GM18873 (cell line): ENCODE data around the gene EQTN.
A peak's percentile ranks its signal among the peaks of the same experiment; 100 is the strongest.

Experiments
- ATAC-seq: cut with Tn5 transposase; IDR thresholded peaks from one replicate; pipeline ENCODE4 v1.9.1; 2021; ENCODE audit warnings: mild to moderate bottlenecking, moderate library complexity, moderate number of reproducible peaks; ENCODE audit not compliant: unreplicated experiment, low FRiP score

Gene EQTN

DNA sequence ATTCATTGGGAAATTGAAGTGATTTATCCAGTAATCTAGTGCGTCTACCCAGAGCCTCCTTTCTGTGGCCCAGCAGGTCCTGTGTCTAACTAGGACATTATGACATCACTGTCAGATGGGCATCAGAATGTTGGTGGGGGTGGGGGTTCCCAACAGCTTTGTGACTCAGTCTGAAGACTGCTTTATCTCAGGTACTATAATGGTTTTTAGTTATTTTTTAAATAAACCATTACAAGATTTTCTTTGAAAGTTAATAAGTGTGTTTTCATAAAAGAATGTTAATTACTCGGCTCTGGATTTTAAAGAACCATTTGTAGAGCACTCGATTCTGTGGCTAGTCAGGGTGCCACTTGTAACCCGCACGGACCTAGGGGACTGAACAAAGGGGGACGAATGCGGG, at the start of gene EQTN:
TSS of gene EQTN (minus strand) at position 101 of the 400 bp plus-strand sequence. CDS start at position 6, 95 bp downstream.
- ATAC-seq: no peak

DNA sequence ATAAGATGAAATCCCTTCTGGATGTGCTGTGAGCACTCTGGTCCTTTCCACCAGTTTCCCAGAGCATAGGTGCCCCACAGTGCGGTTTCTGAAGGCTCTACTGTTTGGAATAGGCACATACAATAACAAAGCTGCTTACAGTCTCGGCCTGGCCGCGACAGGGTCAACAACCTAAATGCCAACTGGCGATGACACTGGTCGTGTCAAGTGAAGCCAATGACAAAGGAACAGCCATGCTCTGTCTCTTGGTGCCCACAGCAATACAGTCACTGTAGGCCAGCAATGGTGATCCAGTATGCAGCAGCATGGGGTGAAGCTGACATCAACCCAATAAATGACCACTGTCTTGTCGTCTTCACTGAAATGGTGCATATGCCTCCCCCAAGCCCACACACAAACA, 47.8 kb upstream of the EQTN start:
- ATAC-seq: no peak

DNA sequence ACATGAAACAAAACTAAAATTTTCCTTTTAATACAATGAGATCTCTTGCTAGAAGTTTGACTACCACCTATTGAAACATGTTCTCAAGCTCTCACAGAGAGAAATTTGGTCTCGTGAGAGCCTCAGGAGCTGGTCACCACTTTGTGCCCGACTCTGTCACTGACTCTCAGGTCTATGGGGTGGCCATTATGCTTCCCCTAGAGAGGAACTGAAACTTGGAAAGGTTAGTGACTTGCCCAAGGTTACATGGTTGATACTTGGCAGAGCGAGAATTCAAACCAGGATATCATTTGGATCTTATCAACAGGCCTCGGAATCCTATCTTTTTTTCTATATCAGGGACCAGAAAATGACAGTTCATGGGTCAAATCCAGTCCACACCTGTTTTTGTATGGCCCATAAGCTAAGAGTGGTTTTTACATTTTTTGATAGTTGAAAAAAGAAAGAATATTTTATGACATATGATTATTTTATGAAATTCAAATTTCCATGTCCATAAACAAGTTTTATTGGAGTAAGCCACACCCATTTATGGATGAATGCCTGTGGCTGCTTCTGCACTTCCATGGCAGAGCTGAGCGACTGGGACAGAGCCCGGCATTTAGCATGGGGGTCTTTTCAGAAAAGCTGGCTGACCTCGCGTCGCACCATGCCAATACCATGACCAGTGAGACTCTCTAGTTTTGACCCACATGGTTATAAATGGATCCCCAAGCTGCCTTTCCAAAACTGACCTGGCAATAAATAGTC, 44.8 kb upstream of the EQTN start:
- ATAC-seq: no peak

DNA sequence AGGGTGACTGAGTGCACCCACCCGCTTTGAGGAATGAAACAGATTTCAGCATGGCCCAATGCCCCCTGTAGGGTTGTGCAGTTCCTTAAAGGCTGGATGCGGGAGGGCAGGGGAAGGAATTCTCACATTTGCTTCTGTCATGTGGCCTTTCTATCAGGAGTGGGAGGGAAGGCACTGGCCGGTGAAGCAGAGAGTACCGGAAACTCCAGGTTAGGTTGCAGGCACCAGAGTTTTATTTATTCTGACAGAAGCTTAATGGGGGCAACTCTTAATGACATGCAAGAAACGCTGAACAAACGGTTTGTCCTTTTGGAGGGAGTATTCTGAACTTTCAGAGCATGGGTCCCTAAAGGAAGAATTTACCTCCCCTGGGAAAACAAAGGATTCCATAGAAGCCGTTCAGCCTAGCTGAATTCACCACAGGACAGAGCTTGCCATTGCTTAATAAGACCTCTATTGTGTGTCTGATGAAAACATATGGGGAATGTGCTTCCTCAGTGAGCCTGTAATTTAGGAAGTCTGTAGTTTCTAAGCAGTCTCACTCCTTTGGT, 44.1 kb upstream of the EQTN start:
- ATAC-seq: no peak

DNA sequence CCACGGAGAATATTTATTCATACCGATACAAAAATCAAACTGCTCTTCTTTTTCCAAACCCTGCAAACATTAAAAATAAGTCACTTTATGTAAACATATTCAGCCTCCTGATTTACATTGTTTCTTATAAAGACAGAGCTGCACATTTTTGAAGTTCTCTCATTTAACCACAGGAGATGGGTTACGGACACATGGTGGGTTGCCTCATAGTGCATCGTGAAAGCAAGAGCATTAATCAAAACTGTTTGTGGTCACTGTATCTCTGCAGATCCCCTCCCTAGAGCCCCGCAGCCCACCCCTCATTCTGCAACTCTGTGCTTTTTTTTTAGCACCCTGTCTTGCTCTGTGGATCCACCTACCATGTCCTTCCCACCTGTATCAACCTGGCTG, 43.3 kb upstream of the EQTN start:
- no peak for ATAC-seq

DNA sequence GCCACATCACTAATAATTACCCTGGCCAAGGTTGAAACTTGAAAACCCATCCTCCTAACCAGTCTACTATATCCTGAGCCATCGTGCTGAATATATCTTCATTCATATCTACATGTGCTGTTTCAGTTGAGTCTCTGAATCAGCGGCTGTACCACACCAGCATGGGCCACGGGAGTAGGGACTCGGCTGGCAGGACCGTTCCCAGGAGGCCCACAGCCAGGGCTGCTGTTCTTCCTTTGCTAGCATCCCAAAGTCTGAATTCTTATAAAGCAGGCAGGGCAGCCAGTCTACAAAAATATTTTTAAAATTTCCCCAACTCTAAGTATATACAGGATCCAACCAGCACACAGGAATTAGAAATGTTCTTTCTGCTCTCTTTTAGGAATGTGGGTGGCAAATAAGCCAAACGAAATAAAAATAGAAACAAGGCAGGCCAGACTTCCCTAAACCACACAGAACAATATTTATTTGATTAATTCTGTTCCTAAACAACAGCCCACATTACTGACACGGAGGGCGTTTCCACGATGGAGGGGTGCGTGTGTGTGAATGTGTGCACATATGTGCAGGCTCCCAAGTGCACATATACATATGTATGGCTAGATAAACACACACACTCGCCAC, 42.8 kb upstream of the EQTN start:
- no peak for ATAC-seq

DNA sequence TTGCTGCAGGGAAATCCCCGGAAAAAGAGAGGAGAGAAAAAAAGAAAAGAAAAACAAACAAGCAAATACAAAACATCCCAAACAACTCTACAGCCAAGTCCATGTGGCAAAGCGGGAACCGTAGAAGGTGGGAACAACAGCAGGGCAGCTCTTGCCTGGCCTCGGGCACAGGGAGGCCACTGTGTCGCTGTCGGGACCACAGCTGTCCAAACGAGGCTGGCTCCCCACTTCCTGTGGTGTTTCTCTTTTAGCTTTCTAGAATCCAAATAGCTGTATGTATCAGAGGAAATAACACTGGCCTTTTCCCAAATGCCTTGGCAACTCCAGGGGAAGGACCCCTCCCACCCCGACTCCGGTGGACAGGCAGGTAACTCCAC, 41.6 kb upstream of the EQTN start:
- ATAC-seq: no peak

DNA sequence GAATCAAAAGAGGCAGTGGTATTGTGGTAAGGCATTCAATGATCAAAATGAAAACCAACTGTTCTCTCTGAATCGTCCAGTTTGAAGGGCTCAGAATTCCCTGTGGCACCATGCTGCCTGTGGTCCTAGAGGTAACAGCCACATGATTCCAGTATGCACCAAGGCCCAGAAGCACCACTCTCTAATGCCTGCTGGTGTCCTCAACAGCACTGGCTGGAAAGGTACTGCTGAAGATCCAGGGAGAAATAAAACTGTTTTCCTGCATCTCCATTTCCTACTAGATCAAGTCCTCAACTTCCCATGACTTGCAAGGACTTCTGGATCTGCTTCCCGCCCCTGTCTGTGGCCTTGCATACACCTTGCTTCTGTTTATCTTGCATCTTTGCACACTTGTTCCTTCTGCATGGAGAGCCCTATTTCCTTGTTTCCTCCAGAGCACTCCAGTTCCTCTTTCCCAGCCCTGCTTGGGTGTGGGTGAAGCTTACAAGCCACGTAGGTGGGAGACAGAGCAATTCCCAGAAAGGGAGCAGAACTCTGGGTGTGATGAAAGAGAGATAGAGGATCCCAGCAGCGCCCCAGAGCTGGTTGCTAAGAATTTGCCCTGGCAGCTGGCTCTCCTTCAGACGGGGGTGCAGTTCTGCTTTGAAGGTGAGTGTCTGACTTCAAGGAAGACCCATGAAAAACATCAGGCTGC, 41.0 kb upstream of the EQTN start:
- ATAC-seq: no peak

DNA sequence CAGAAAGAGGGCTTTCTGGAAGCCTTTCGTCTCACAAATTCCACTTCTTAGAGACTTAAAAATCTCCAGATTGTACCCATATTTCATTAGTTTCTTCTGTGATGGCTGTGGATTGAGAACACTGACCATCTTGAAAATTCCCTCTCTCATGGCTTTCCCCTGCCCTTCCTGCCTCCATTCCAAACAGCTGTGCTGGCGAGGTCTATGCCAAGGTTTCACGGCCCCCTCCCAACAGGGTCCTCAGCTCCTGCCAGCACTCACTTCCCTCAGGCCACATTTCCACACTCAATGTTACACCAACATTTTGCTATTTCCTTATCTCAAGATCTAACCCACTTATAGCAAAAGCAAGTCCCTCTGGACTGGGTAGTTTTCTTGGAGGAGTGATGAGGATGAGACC, 40.3 kb upstream of the EQTN start:
- ATAC-seq: no peak

DNA sequence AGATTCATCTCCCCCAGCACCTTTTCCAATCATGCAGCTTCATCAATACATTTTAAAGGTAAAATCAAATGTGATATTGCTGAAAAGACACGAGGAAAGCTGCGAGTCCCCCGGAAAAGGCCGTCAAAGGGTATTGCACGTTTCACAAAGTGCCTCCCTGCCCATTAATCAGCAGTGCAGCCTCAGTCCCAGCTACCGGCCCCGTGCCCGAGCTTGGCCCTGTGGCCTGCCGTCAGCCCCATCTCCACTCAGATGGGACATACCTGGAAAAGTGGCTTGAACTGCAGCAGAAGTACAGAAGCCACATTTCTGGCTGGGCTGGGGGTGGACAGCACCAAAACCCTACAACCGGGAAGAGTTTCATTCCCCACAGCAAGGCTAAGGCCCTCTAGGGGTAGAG, 39.9 kb upstream of the EQTN start:
- ATAC-seq: no peak

DNA sequence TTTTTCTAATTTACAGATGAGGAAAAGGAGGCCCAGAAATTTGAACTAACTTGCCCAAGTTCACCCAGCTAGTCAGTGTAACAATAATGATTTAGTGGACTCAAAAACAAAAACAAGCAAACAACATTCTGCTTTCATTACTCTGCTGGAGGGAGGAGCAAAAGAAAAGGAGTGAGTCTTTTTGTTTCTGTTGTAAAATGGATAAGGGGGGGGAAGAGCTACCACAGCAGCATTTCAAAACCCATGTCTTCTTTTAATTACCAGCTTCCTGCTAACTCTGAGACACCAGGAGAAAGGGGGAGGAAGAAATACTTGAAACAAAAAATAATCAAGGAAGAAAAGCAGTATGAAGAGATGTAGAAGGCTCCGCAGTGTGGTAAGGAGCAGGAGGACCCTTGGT, 39.2 kb upstream of the EQTN start:
- no peak for ATAC-seq

DNA sequence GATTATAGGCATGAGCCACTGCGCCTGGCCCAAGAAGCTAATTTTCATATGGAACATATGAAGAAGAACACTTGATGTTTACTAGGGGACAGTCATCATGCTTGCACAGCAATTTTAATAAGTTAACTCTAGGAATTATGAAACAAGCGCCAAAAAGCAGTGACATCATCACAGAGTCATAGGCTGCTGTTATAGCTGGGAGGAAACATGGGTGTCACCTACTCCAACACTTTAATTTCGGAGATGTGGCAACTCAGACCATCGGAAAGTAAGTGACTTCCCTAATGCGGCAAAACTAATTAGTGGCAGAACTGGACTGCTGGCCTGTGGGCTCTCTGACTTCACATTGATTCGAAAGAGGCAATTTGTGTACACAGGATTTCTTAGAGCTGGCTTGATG, 38.1 kb upstream of the EQTN start:
- ATAC-seq: no peak

DNA sequence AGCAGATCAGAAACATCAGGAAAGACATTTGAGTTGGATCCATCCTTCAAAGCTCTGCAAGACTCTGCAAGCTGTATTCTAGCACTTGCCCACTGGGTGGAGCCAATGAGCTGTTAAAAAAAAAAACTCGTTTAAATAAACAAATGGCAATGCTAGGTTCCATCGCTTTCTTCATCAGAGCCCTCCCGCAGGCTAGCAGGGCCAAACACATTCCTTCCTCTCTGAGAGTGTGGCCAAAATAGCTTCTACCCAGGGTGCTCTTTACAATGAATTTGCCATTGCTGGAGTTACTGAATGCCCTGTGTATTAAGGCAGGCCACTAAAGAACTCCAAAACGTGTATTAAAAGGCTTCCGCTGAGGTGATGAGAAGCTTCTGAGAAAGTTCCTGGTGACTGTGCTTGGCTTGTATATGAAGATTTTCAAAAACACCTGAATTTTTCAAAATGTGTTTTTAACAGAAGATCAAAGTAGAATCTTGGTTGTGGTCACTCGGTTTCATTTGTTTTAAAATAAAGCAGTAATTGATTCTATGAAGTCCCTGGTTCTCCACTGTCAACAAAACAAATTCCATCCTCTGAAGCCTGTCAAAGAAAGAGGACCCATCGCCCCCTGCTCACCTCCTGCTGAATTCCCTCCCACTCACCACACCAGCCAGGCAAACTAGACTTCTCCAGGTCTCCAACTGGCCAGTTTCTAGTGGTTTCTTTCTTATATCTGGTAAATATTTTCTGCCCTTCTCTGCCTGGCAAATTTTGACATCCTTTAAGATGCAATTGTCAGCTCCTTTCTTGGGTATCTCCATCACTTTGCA, 36.5 kb upstream of the EQTN start:
- peak; percentile 87 for ATAC-seq

DNA sequence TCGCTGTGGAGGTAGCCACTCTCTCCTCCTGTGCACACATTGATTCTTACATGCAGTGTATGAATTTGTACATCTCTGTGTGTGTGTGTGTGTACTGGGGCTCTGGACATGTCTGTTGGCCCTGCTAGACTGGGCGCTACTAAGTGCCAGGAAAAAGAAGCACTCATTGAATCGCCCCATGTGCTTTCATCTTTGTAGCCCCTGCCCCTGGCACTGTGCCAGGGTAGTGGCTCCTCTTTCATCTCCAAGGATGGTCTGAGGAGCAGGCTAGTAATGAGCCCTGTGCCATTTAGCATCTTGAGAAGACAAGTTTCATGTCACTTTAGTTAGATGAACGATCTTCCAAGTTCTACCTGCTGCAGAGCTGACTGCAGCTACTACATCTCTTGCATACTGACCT, 34.4 kb upstream of the EQTN start:
- no peak for ATAC-seq

DNA sequence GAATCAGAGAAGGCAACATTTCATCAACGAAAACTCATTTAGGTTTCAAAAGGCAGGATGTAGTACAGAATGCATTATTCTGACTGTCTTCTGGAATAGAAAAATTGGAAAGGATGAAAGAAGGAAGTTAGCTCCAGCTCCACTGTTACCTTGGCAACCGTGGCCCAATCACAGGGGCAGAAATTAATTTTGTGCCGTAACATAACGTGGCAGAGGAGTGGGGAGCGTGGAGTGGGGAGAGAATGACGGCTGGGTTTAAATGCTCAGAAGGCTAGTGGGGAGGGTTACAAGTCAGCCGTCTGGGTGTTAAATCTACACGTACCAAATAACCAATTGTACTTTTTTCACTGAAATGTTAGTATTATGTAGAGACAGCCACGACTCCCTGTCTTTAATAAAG, 32.3 kb upstream of the EQTN start:
- ATAC-seq: no peak

DNA sequence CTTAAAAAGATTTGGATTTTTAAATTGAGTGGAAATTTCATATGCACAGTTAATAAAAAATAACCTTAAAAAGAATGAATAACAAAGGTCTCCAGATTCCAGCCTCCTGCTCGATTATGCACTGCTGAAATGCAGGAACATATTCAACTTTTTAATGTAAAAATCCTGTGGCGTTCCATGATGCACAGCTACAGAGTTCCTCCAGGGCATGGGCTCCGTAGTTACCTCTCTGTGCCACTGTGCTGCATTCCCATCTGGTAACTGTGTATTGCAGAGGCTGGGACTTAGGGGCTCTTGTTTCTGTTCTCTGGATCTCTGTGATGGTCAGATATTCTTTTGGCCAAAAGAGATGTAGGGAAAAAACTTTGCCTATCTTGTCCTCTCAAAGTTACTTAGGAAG, 31.5 kb upstream of the EQTN start:
- ATAC-seq: no peak

DNA sequence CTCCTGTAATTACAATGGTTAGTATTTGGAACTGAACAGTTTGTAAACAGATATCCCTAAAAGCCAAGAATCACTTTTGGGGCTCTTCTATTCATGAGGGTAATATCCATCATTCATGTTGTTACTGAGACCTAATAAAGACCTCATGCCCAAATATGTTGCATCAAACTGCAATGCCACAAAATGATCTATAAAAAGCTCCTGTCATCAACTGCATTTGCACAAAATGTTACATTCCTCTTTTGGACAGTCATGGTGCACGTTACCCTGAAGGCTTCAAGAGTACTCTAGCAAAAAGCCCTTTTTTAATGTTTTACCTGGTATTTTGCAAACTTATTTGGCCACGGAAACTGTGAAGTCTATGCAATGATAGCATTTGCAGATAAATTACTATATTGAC, 14.2 kb upstream of the EQTN start:
- no peak for ATAC-seq

DNA sequence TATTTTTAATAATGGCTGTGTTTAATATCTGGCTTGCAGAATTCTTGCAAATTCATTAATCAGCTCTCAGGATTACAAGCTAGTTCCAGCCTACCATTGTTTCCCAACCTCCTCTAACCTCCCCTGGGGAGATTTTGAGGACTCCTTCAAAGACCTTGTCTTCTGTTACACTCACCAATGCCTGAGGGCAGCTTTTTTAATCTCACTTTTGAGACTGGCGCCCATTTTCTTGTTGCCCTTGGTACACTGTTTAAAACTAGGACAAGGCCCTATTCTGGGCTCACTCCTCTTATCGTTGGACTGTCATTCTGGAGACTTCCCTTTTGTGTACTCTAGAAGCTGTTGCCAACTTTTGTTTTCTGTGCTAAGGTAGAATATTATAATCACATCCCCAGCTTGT, 13.6 kb upstream of the EQTN start:
- no peak for ATAC-seq

DNA sequence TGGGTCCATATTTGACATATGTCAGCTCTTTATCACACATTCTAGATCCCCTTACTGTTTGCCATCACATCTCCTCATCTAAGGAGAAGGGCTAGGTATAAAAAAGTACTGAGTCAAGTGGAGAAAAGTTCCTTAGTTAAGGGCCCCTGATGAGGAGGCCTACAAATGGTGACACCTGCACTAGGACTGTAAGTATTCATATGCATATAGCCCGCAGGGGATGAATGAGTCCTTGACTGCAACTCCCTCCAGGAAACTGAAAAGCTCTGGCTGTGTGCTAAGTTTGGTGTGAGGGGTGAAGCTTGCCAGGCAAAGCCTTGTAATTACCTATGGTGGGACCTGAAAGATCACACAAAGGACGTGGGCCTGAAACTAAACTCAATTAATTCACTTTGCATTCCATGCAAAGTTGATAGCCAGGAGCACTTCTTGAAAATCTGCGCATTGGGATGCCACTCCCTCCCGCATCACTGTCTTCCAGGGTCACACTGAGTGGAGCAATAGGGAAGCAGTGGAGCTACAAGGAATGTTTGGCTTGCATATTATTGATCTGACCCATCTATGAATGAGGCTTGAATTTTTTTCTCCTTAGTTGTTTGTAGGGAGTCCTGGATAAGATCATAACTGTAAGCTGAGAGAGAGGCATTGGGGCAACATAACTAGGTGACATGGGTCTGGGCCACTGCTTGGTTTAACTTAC, 11.9 kb upstream of the EQTN start:
- no peak for ATAC-seq

DNA sequence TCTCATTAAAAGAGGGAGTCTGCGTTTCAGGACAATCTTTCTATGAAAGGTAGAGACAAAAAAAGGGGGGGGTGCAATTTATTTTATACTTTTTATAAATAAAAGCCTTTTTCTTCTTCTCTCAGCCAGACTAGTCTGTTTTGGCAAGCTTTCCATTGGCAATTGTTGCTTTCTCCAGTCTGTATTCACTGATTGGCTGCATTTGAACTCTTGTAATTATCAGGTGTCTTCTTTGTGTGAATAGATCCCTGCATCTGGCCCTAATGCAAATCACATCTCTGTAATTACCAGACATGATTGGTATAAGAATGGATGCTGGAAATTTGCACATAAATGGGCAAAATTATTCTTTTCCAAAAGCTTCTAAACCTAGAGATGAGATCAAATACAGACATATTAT, 7.6 kb upstream of the EQTN start:
- ATAC-seq: no peak
